Frontal cortex (tissue), 4 donors: Measurements from ENCODE around the gene AKT1. TPM values are rescaled to one million over a fixed set of nuclear protein-coding genes. Genes with fewer than 3 reads are reported as not detected.

Experiments used
- DNase-seq, 2 donors: peaks; one replicate each; pipeline ENCODE4 v3.0.0; 2012; ENCODE audit warnings: low spot score in 2 of 2
- FAIRE-seq: peaks from 2 replicates; lab custom pipeline; 2012; peaks lifted over from hg19 to GRCh38; lab: Jason Lieb, UNC
- total RNA-seq: library from RNA; depleted of rRNA; stranded (reverse); fragments of >200 nt; gene quantifications from one replicate; pipeline ENCODE4 v1.2.3, GENCODE V29; 2014
- donor health status: control.
- donor health status: control.
- donor health status: control.

The AKT1 gene
- total RNA-seq, 1 donor from 2014 or later: 130 TPM

DNA sequence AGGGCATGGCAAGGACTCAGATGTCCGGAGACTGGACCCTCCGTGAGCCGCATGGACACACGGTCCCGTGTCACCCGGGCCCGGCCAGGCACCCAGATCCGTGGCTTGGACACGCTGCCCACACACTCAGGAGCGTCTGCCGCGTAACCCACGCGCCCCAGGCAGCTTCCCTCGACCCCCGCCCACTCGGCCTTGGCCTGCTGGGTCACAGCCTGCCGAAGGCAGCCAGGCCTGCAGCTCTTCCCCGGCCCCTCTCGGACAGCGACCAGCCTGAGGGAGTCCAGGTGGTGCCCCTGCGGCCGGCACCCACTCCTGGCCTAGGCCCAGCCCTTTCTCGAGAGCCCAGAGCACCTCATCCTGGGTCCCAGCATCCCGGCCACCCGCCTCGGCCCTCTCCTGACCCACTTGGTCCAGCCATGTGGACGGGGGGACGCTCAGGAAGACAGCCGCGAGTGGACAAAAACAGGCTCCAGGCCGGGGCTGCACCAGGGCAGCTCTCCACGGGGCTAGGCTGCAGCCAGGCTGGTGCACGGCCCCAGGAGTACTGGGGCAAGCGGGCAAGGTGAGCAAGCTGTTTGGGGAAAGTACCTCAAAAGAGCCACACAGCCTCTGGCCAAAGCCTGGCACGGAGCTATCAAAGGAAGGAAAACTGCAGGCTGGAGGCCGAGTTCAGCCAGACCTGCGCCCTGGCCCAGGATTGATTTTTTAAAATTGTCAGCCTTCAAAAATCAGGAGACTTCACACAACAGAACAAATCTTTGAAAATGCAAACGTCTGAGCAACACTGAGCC is 6.5 kb downstream of the AKT1 start:
- FAIRE-seq: no peak

DNA sequence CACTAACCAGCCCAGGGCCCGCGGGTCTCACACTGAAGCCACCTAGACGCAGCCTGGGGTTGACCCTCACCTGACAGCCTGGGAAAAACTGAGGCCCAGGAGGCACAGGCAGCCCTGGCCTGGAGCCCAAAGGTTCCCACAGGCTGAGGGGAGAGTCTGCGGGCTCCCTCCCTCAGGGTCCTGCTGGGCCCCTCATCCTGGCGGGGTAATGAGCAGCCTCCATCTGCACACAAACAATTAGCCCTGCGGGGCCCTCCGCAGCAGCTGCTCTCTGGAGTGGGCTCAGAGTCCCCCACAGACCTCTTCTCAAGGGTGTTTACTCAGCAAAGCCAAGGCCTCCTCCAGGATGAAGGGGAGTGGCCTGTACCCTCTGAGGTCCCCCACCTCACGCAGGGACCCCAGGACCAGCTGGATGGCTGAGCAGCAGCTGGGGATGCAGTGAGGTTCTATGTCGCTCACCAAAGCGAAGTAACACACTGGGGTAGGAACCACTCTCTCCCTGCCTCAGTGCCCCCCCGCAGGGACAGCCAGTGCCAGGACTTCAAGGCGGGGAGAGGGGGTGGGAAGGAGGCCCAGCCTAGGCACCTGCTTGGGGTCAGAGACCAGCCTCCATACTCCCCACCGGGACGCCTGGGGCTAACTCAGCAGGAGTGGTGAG is 7.3 kb downstream of the AKT1 start:
- DNase-seq: no peak
- no peak for FAIRE-seq

More for the DNA sequence above, 6.5 kb downstream of the AKT1 start:
- no peak for DNase-seq

DNA sequence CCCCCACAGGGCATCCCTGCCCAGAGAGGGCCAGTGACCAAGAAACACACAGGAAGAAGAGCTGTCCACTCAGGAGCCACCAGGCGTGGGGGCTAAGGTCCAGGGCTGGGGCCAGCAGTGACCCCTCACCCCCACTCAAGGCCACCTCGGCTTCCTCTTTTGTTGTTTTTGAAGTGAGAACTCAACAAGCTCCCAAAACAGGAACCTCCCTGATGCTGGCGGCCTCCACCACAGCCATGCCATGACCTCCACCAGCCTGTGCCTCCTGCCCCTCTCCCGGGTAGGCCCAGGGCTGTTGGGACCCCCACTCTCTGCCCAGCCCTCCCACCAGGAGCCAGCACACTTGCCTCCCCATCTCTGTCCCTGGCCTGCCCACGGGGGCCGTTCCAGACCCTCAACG is 7.8 kb downstream of the AKT1 start:
- DNase-seq (no peak), FAIRE-seq (no peak)

DNA sequence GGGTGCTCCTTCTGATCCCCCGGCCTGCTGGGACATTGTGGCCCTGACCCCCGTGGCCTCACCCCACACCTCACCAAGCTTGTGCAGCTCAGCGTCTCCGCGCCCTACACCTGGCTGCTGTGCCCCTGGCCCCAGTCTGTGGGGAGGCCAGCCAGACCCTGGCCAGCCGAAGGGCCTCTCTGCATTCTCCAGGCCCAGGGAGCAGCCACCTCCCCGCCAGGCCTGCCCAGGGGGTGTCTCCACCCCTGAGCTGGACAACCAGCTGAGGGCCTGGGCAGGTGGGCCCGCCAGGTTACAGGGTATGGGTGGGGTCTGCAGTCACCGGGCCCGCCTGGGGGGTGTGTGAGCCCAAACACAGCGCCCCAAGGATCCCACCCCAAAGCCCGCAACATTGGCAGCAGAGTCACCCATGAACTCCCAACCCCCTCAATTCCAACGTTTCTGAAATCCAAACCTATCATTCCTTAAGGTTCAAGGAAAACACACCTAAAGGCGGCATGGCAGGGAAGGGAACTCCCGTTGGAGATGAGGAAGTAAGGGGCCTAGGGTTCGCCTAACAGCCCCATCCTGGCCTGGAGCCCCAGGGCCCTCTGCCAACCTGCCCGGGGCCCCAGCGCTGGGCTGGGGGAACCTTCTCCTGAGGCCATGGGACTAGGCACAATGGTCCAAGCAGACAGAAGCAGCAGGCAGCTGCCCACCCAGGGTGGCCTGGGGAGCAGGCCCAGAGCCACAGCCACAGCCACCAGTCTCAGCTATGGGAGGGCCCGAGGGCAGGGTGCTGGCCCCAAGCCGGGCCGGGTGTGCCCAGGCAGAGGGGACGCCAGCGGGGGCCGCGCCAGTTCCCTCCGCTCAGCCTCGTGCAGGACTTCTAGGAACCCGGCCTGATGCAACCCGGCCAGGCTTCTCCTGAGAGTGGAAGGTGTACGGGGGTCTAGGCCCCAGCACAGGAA is 8.5 kb downstream of the AKT1 start:
- no peak for DNase-seq
- FAIRE-seq: no peak

DNA sequence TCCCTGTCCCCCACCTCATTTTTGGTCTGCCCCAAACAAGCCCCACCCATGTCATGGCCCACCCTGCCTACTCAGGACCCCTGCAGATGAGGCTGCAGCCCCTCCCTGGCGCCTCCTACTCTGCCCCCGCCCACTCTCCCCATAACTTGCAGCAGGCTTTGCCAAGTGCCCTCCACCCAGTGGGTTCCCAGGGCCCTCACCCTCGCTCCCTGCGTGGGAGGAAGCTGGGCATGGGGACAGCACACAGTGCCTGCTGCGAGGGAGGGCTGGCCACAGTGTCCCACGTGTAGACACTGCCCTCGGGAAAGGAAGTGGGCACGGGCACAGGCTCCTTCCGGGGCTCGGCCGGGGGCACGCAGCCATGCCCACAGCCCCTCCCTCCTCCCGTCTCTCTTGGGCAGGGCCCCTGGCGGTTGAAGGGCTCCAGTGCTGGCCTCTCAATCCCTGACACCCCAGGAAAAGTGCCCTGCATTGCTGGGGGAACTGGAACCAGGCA is 9.4 kb downstream of the AKT1 start:
- DNase-seq: no peak
- FAIRE-seq: no peak

DNA sequence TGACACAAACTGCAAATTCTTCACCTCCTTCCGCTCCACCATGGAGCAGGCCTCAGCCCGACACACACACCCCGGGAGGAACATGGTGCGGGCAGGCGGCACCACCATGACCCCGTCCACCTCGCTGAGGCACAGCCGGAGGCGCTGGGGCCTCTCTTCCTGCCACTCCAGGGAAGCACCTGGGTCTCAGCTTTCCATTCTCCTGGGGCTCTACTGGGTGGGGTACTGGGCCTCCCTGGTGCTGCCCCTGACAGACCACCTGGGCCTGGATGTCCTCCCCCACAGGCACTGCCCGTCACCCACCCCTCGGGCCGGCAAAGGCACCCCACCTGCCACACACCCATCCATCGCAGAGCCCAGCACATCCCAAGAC is 9.9 kb downstream of the AKT1 start:
- DNase-seq (no peak), FAIRE-seq (no peak)

DNA sequence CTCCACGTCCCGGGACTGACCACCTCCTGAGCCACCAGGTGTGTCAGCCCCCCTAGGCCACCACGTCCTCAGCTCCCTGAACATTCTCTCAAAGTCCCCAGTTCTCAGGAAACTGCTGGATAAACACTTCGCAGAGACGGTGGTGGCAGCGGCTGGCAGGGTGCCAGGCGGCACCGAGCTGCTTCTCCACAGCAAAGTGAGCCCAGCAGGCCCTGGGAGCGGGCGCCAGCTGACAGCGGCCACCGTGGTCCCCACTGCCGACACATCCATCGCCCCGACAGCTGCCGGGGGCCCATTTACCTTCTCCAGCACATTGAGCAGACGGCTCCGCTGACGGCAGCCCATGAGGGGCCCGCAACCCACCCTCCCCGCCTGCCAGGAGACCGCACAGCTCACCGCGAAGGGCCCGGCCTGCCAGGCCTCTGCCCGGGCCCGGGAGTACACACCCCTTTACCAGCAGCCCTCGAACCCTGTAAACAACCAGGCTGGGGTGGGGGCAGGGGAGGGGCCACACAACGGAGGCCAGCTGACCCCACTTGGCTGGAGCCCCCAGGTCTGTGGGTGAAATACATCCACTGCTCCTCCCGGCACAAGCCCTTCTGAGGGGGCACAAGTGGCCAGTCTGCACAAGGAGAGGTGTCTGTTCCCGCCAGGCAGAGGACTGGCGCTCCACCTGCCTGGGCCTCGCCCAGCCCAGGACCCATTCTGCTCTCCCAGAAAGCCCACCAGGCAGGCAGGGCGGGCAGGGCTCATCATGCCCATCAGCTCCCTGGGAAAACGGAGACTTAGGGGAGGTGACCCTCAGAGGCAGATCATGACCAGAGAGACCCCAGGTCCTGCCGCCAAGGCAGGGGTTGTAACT is 10.5 kb downstream of the AKT1 start:
- FAIRE-seq: no peak
- peak in 1 of 2 donors; percentile 71 for DNase-seq

DNA sequence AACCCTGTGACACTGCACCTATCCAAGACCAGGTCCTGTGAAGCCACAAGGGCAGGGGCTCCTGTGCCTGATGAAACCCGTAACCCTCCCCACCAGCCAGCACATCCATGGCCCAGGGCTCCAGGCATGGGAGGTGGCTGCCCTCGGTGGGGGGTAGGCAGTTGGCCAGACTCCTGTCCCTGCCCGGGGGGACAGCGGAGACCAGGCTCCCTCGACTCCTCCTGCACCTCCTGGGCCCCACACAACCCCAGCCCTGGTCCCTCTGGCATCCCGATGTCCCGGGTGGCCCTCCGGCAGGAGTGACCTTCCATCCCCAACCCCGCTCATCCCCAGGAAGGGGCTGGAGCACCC is 11.4 kb downstream of the AKT1 start:
- FAIRE-seq (no peak), DNase-seq (no peak)

DNA sequence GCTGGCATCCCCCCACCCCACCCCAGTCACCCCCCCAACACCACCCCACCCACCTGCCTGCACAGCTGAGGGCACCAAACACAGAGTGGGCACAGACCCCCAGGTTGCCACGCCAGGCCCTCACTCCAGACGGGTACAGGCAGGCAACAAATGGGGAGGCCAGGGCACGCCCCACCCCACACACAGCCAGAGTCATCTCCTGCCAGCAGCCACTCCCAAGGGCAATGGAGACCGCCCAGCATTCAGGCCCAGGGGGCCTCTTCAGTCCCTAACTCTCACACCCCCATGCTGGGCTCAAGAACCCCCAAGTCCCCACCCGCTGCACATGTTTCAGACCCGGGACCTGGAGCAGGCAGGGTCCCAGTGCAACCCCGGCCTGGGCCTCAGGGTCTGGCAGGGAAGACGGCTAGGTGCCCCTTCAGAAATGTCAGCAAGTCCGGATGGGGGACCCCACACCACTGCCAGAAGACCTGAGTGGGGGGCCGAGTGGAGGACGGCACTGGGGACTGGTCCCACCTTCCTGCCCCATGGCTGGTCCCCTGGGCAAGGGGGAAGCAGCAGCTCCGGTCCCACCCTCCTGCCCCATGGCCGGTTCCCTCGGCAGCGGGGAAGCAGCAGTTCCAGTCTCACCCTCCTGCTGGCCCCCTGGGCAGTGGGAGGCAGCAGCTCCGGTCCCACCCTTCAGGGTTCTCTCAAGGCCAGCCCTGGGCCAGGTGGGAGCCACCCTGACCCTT is 11.9 kb downstream of the AKT1 start:
- DNase-seq (no peak), FAIRE-seq (no peak)

DNA sequence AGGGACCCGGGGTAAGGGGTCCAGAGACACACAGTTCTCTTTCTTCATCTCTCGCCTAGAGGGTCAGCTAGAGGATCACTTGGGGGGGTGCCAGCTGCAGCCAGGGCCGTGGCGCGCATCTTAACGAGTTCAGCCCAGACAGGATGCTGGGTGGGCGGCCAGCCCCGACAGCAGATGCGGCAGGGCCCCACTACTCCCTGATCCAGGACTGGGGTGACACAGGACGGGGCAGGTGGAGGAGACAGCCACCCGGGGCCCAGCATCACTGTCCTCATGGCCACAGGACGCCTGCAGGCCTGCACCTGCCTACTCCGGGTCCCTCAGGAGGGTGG is 12.8 kb downstream of the AKT1 start:
- DNase-seq (no peak), FAIRE-seq (no peak)

DNA sequence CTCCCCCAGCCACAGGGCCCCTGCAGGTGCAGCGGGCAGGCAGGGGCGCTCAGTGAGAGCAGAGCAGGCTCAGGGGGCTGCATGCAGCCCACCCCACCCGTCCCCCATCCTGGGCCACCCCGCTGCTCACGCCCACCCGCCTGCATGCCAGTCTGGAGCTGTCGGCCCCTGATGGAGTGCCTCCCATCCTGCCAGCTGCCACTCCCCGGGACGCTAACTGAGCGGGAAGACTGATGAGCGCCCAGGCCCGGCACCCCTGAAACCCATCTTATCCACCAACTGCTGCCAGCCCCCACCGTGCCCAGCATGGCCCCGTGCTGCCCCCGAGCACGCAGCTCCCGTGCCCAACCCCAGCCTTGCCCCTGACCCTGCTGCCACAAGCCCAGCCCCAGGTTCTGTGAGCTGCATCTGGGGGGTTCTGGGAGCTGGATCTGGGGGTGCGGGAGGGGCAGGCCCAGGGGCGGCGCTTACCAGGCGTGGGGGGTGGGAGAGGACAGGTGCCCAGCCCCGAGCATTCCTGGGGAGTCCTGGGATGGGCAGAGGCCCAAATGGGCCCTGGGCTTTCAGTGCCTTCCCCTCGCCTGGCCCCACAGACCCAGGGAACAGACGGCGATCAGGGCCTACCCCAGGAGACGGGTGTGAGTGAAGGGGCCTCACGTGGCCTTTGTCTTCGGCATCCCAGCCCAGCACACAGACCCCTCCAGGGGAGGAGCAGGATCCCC is 13.3 kb downstream of the AKT1 start:
- DNase-seq (no peak), FAIRE-seq (no peak)

DNA sequence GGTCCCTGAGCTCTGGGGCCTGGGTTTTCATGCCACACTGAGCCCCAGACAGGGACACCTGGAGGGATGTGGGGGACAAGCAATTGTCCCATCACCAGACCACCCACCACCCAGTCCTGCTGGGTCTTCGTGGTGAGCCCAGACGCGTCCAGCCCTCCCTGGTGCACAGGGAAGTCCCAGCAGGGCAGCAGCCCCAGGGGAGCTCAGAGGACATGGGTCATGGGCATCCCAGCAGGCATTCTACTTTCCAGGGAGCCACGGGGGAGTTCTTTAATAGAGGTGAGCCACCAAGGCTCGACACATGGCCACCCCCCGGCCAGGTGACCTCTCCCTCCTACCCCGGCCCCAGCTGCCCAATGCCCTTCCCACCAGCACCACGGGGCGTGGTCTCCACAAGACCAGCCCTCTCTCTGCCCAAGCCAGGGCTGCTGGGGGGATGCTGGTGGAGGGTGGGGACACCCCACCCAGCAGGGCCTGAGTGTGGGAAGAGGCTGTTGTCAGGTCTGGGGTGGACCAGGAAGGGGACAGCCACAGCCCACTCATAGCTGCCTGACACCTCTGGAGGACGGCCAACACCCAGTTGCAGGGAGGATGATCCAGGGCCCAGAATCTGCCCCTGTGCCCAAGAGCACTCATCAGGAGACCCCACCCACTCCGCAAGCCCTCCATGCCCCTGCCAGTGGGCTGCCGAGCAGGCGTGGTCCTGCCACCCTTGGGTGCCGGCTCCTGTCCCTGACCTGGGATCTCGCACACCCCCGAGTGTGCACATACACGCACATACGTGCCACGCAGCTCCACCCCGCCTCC is 14.1 kb downstream of the AKT1 start:
- no peak for DNase-seq
- no peak for FAIRE-seq

DNA sequence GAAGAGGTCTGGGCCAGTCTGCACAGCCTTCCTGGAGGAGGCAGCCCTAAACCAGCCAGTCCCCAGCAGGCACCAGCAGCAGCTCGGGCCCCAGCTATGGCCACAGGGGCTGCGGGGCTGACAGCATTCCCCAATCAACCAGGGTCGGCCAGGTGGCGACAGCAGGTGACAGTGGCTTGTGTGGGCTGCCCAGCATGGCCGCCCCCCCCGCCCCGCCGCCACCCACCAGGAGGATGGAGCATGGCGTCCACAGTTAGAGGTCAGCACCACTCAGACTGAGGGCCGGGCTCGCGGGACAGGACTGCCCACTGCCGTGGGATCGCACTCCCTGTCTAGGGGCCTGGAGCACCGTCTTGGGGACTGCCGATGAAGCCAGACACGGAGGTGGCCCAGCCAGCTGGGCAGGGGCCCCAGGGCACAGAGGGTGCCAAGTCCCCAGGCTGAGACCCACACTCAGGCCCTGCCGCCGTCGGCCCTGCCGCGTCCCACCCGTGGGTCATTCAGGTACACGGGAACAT is 15.0 kb downstream of the AKT1 start:
- FAIRE-seq (no peak), DNase-seq (no peak)

DNA sequence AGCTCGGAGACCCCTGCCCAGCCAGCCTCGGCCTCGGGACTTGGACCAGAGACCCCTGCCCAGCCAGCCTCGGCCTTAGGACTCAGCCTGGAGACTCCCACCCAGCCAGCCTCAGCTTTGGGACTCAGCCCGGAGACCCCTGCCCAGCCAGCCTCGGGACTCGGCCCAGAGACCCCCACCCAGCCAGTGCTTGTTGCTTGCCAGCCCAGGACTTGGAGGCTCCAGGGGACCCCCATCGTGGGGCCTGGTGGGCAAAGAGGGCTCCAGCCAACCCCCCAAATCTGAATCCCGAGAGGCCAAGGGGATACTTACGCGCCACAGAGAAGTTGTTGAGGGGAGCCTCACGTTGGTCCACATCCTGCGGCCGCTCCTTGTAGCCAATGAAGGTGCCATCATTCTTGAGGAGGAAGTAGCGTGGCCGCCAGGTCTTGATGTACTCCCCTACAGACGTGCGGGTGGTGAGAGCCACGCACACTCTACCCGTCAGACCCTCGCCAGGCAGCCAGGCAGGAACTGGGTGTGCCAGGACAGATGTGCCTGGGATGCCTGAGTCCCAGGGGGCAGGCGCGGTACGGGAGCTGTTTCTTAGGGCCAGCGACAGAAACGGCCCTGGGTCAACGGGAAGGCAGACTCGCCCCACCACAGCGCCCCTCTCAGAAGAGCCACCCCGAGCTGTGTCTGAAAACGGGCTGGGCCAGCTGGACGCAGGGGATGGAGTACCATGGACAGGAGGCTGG is 15.6 kb downstream of the AKT1 start:
- FAIRE-seq (no peak), DNase-seq (no peak)

DNA sequence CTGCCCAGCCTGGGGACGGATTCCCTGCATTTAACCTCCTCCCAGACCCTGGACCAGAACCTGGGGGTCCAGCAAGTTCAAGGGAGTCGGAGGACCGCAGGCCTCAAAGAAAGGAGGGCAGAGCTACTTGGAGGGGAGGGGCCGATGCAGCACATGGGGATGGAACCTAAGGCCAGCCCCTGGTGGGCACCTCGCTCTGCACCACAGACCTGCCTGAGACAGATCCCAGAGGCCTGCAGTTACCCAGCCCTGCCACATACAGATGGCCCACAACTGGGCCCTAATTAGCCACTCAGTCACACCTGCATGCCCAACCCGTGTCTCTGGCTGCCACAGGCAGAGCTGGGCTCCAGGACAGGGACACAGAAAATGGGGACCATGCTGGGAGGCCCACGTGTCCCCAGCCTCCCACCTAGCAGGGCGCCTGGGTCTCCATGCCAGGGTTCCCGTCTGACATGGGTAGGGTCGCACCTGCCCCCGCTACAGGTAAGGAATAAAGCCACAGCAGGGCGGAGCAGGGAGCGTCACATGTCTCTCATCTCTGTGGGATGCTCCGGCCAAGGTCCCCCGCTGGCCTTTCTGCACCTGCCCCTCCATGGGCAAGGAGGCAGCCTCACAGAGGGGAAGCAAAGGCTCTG is 16.7 kb downstream of the AKT1 start:
- DNase-seq (no peak), FAIRE-seq (no peak)

DNA sequence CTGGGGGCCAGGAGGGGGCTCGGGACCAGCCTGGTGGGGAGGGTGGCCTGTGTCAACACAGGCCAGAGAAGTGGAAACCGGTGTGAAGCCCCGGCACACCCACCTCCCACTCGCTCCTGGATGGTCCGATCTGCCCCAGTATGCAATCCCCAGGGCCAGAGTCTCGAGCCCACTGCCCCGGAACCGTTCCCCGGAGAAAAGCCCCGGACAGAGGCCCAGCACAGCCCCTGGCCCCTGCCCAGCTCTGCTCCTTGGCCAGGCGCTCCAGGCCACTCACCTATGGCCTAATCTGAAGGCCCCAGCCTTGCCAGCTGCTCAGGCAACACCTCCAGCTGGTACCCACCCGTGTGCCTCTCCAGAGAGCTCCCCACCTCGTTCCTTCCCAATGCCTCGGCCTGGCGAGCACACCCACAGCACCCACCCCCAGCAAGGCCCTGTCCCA is 17.7 kb downstream of the AKT1 start:
- no peak for FAIRE-seq

More for the DNA sequence above, 17.7 kb downstream of the AKT1 start:
- no peak for DNase-seq
